ENCODE data around the gene CPEB3. TPM values are rescaled to one million over a fixed set of nuclear protein-coding genes. Genes with fewer than 3 reads are reported as not detected.

Gene CPEB3
- total RNA-seq, 1 donor from 2014 or later = 8.8 TPM

DNA sequence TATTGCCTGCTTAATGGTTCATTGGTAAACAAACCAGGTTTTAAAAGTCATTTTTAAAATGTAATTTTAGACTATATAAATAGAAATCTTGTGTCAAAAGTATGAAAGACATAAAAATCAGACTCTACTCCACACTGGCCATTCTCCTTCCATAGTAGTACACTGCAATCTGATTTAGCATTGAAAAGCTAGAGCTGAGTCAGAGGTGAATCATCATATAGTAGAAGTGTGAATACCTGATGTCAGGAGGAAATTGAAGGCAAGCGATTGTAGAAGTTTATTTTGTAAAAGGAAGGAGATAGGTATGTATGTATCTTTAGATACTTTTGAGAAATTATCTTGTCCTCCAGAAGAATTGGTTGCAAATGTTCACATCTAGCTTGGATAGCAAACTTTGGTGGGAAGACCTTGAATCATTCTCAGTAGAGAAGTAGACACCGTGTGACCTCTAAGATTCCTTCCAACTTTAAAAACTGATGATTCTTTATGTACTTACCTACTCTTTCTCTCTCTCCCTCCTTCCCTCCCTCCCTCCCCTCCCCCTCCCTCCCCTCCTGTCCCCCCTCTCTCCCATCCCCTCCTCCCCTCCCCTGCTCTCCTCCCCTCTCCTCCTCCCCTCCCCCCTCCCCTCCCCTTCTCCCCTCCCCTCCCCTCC is 279.2 kb downstream of the CPEB3 start:
- H3K36me3 ChIP-seq = peaks cover 0 to 47% of the 10 kb centered on the region in 2 donors

DNA sequence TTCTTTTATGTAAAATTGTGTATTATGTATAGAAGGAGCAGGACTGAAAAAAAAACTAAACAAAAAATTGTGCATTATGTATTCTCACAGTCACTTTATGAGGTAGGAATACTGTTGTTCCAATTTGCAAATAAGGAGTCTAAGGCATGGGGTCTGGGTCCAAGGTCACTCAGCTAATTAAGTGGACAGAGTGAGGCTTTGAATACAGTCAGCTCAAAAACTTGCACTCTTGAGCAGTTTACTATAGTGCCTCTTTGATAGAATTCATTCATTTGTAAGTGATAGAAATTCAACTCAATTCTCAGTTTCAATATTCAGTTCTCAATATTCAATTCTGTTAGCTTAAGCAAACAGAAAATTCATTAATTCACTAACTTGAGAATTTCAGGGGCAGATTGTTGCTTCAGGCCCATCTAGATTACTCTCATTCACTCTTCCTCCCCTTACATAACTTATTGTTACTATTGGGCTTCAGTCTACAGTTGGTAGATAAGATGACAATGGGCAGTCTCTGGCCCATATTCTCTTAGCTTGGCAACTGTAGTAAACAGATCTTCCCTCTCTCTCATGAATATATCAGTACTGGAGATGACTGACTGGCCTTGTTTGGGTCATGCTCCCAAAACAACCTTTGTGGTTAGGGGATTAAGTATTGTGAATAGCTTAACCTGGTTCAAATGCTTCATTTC is 280.7 kb downstream of the CPEB3 start:
- TF ChIP-seq POLR2A (IDR thresholded peaks at IDR 0.05) (no peak), POLR2AphosphoS5 (IDR thresholded peaks at IDR 0.05; ENCODE audit: insufficient read depth in 1 of 2, low read depth in 1 of 2) (no peak)
- TF ChIP-seq, protein P1, sequence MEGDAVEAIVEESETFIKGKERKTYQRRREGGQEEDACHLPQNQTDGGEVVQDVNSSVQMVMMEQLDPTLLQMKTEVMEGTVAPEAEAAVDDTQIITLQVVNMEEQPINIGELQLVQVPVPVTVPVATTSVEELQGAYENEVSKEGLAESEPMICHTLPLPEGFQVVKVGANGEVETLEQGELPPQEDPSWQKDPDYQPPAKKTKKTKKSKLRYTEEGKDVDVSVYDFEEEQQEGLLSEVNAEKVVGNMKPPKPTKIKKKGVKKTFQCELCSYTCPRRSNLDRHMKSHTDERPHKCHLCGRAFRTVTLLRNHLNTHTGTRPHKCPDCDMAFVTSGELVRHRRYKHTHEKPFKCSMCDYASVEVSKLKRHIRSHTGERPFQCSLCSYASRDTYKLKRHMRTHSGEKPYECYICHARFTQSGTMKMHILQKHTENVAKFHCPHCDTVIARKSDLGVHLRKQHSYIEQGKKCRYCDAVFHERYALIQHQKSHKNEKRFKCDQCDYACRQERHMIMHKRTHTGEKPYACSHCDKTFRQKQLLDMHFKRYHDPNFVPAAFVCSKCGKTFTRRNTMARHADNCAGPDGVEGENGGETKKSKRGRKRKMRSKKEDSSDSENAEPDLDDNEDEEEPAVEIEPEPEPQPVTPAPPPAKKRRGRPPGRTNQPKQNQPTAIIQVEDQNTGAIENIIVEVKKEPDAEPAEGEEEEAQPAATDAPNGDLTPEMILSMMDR (IDR thresholded peaks at IDR 0.05) = no peak
- Histone ChIP-seq H3K27ac (no peak overlapping the region), H3K27me3 (no peaks in the 10 kb centered on the region), H3K4me1 (no peaks in the 10 kb centered on the region), H3K9me3 (no peaks in the 10 kb centered on the region), H3K36me3 (peaks cover 0 to 50% of the 10 kb centered on the region in 2 donors), H3K4me3 (no peak overlapping the region)
- intact Hi-C loops (cut with DNase I) = no loop called here
- no peak for DNase-seq (ENCODE audit: extremely low spot score in 2 of 2)

More for the DNA sequence above, 279.2 kb downstream of the CPEB3 start:
- no peaks in the 10 kb centered on the region for H3K9me3 ChIP-seq
- DNase-seq (ENCODE audit: extremely low spot score in 2 of 2) = no peak
- no peak overlapping the region for H3K4me3 ChIP-seq
- no peak overlapping the region for H3K27ac ChIP-seq
- no peaks in the 10 kb centered on the region for H3K27me3 ChIP-seq
- TF ChIP-seq, protein P1 (IDR thresholded peaks at IDR 0.05) = no peak
- peak in 1 of 2 donors; percentile 48 for TF ChIP-seq POLR2AphosphoS5 (IDR thresholded peaks at IDR 0.05; ENCODE audit: insufficient read depth in 1 of 2, low read depth in 1 of 2)
- intact Hi-C loops (cut with DNase I) = no loop called here
- no peaks in the 10 kb centered on the region for H3K4me1 ChIP-seq

GRCh38 chr10:92009445-92009844 is 281.4 kb downstream of the CPEB3 start:
- intact Hi-C loops (cut with DNase I) = no loop called here
- Histone ChIP-seq H3K4me1 (no peaks in the 10 kb centered on the region), H3K4me3 (no peak overlapping the region), H3K9me3 (no peaks in the 10 kb centered on the region), H3K27me3 (no peaks in the 10 kb centered on the region), H3K36me3 (peaks cover 0 to 44% of the 10 kb centered on the region in 2 donors), H3K27ac (no peak overlapping the region)
- no peak for DNase-seq (ENCODE audit: extremely low spot score in 2 of 2)
- TF ChIP-seq POLR2AphosphoS5 (IDR thresholded peaks at IDR 0.05; ENCODE audit: insufficient read depth in 1 of 2, low read depth in 1 of 2) = no peak
- TF ChIP-seq POLR2A (IDR thresholded peaks at IDR 0.05) = no peak
- TF ChIP-seq, protein P1 (IDR thresholded peaks at IDR 0.05) = no peak

DNA sequence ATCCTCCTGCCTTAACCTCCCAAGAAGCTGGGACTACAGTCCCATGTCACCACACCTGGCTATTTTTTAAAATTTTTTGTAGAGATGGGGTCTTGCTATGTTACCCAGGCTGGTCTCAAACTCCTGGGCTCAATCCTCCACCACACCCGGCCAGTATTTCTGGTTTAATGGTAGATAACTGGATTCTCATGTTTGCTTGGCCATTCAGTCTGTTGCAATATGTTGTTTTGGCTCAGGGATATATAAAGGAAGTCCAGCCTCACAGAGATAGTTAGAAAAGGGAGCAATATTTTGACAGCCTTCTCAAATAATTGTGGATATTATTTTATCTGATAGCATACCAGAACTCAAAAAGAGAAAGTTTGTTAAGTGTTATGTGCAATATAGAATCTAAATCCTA is 284.9 kb downstream of the CPEB3 start:
- H3K27me3 ChIP-seq = no peaks in the 10 kb centered on the region
- TF ChIP-seq POLR2A (IDR thresholded peaks at IDR 0.05) = no peak
- TF ChIP-seq POLR2AphosphoS5 (IDR thresholded peaks at IDR 0.05; ENCODE audit: insufficient read depth in 1 of 2, low read depth in 1 of 2) = no peak
- TF ChIP-seq, protein P1 (IDR thresholded peaks at IDR 0.05) = no peak
- no peaks in the 10 kb centered on the region for H3K9me3 ChIP-seq
- peaks cover 0 to 36% of the 10 kb centered on the region in 2 donors for H3K36me3 ChIP-seq
- no peak overlapping the region for H3K4me3 ChIP-seq
- intact Hi-C loops (cut with DNase I) = no loop called here
- no peaks in the 10 kb centered on the region for H3K4me1 ChIP-seq
- no peak for DNase-seq (ENCODE audit: extremely low spot score in 2 of 2)
- no peak overlapping the region for H3K27ac ChIP-seq

GRCh38 chr10:92003258-92003657 is 287.6 kb downstream of the CPEB3 start:
- H3K36me3 ChIP-seq = peaks cover 0 to 31% of the 10 kb centered on the region in 2 donors
- H3K4me3 ChIP-seq = no peak overlapping the region
- no peaks in the 10 kb centered on the region for H3K27me3 ChIP-seq
- intact Hi-C loops (cut with DNase I) = no loop called here
- H3K4me1 ChIP-seq = no peaks in the 10 kb centered on the region
- no peak overlapping the region for H3K27ac ChIP-seq
- TF ChIP-seq POLR2A (IDR thresholded peaks at IDR 0.05) = no peak
- TF ChIP-seq, protein P1 (IDR thresholded peaks at IDR 0.05) = no peak
- TF ChIP-seq POLR2AphosphoS5 (IDR thresholded peaks at IDR 0.05; ENCODE audit: insufficient read depth in 1 of 2, low read depth in 1 of 2) = no peak
- H3K9me3 ChIP-seq = no peaks in the 10 kb centered on the region
- no peak for DNase-seq (ENCODE audit: extremely low spot score in 2 of 2)

Measured in vagina (tissue), 2 donors.